A549 treated with AZD9567 at 1 μM for 4 hours (cell line): Measurements from ENCODE around the gene DBT. TPM values are rescaled to one million over a fixed set of nuclear protein-coding genes. Genes with fewer than 3 reads are reported as not detected.

ENCODE experiments used
- total RNA-seq: library from RNA; stranded (reverse); fragments of 200-300 nt; extraction: Qiagen RNA extraction; gene quantifications from 5 replicates; pipeline ENCODE4 v1.2.3, GENCODE V29; 2022; ENCODE audit not compliant: insufficient read depth

DBT gene
- total RNA-seq, result 2.8 to 9.3 TPM (median 3.9 TPM) in 5 replicates

DNA sequence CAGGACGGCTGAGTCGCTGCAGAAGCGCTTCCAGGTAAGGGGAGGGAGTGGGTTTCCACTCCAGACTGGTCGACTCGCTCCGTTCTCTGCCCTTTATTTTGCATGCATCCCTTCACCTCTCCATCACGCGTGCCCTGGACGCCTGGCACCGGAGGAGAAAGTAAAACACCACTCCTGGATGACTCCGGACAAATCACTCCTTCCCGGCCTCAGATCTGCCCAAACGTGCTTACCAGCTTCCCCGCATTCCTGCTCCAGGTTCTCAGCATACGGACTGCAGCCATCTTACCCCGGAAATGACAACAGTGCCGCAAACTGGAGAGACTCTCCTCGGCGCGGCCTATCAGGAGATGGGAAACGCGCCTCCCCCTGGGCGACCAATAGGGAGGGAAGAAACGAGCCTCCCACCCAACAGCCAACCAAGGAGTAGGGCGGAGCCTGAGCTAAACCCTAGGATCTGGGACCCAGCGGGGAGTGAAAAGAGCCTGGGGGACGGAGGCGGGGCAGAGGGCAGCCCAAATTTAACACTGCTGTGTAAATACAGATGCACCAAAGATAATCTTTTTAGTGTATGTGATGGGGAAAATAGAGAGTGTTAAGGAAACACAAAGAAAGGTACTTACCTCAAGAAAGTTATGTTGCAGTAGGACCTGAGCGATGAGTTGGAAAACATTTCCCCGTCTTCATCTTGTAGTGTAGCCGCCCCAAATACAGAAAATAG, at the start of gene DBT:
TSS of gene DBT (minus strand) at position 298 of the 721 bp plus-strand sequence. CDS start at position 284, 14 bp downstream.

DNA sequence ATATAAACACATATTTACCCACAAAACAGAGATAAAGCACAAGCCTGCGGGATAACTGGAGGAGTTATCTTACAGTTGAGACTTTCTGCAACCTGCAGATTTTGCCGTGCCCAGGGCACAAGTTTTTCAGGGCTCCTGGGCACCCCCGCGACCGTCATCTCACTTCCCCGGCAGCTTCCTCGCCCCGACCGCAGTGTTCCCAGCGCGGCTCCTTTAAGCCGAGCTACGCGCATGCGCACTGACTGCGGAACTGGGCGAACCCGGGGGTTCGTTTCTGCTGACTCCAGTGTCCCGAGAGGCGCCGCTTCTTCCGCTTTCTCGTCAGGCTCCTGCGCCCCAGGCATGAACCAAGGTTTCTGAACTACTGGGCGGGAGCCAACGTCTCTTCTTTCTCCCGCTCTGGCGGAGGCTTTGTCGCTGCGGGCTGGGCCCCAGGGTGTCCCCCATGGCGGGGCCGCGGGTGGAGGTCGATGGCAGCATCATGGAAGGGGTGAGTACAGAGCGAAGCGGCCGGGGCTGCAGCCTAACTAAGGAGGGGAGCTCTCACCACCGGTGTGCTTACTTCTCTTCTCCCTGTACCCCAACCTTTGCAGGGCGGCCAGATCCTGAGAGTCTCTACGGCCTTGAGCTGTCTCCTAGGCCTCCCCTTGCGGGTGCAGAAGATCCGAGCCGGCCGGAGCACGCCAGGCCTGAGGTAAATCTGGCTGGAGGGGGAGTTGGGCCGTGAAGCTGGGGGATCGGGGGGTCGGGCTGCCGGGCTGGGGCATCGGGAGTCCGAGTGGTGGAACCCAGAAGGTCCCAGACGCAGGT, 16.5 kb upstream of the DBT start, which contains the start of gene RTCA:
TSS of gene RTCA (plus strand) at position 286 of the 810 bp plus-strand sequence. CDS start at position 446, 160 bp downstream.

DNA sequence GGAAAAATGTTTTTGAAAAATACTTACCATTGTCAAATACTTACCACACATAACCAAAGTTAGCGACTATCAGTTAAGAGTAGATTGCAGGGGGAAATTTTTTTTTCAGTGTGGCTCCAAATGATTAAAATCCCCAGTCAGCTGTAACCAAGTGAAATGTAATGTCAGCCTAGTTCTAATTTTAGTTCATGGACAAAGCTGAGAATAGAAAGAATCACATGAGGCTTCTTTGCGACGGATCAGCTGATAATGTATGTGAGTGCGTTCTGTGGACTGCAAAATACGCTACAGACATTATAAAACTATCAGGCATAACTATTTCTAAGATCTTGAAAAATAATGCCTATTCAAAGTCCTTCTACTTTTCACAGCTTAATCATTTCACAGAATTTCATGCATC, 71.5 kb downstream of the DBT start, which contains the start of gene LRRC39:
TSS of gene LRRC39 (minus strand) at position 166 of the 400 bp plus-strand sequence. CDS start 9,740 bp downstream, outside the sequence.

Other genes starting within 250 kb of the DBT start
- gene SASS6, start 116.9 kb downstream of the DBT start, total RNA-seq, result 2.8 to 4.6 TPM (median 3.8 TPM) in 5 replicates
- 4.0 to 7.1 TPM (median 5.9 TPM) in 5 replicates for gene TRMT13, start 116.7 kb downstream of the DBT start, total RNA-seq
- gene LRRC39, start 71.6 kb downstream of the DBT start, total RNA-seq, result 0.09 to 0.16 TPM (median 0.13 TPM) in 4 of 5 replicates, not detected in the other
- 18.7 to 22.5 TPM (median 22.0 TPM) in 5 replicates for gene RTCA, start 16.4 kb upstream of the DBT start, total RNA-seq
- 1.8 to 2.9 TPM (median 2.5 TPM) in 5 replicates for gene CDC14A, start 102.7 kb upstream of the DBT start, total RNA-seq